GM21786 (cell line): Measurements from ENCODE around the gene MDM4.

Experiments
- ATAC-seq: cut with Tn5 transposase; IDR thresholded peaks from one replicate; pipeline ENCODE4 v1.9.1; 2021; ENCODE audit not compliant: unreplicated experiment

MDM4 gene

GRCh38 chr1:204491655-204492054 lies 24.6 kb upstream of the MDM4 start:
- ATAC-seq, result no peak

- ATAC-seq, result no peak
Measured at GRCh38 chr1:204493145-204493983, 22.8 kb upstream of the MDM4 start.

GRCh38 chr1:204493984-204494280 lies 22.3 kb upstream of the MDM4 start:
- peak; percentile 32 for ATAC-seq

- ATAC-seq, result peak; percentile 75
Measured at GRCh38 chr1:204494281-204495077, 21.7 kb upstream of the MDM4 start, which contains the start of gene PIK3C2B. Gene PIK3C2B, minus strand, starts transcription at chr1:204494805. Its CDS starts 25,003 bp downstream, at chr1:204469802.

GRCh38 chr1:204495078-204495753 lies 21.0 kb upstream of the MDM4 start:
- ATAC-seq, result peak; percentile 31

- ATAC-seq, result no peak
Measured at GRCh38 chr1:204495777-204496176, 20.4 kb upstream of the MDM4 start.

GRCh38 chr1:204498981-204499380 lies 17.2 kb upstream of the MDM4 start:
- ATAC-seq, result no peak

GRCh38 chr1:204499511-204500468 lies 16.4 kb upstream of the MDM4 start:
- ATAC-seq, result no peak

GRCh38 chr1:204502241-204502640 lies 14.0 kb upstream of the MDM4 start:
- no peak for ATAC-seq

GRCh38 chr1:204503122-204503912 lies 12.9 kb upstream of the MDM4 start:
- no peak for ATAC-seq

- no peak for ATAC-seq
Measured at GRCh38 chr1:204503913-204504519, 12.2 kb upstream of the MDM4 start.

GRCh38 chr1:204505674-204506200 lies 10.5 kb upstream of the MDM4 start:
- no peak for ATAC-seq

- ATAC-seq, result peak; percentile 66
Measured at GRCh38 chr1:204506201-204506968, 9.8 kb upstream of the MDM4 start.

GRCh38 chr1:204506969-204507316 lies 9.3 kb upstream of the MDM4 start:
- peak; percentile 58 for ATAC-seq

- ATAC-seq, result no peak
Measured at GRCh38 chr1:204507317-204508105, 8.7 kb upstream of the MDM4 start.

GRCh38 chr1:204509186-204509635 lies 7.0 kb upstream of the MDM4 start:
- no peak for ATAC-seq

- ATAC-seq, result no peak
Measured at GRCh38 chr1:204511366-204511765, 4.8 kb upstream of the MDM4 start.
